LNCaP clone FGC (cell line): ENCODE results near the gene GRIN2C.

Source experiments
- DNase-seq: peaks from one replicate; pipeline ENCODE4 v3.0.0-alpha.2; 2011; ENCODE audit warnings: low read depth
- H3K4me3 ChIP-seq: 2 replicates; pipeline ENCODE4 v1.5.1; 2011; ENCODE audit warnings: mild to moderate bottlenecking, low read depth, low read length, control low read depth
- CTCF ChIP-seq: IDR thresholded peaks from 2 replicates; pipeline ENCODE4 v1.5.1; 2012; ENCODE audit warnings: mild to moderate bottlenecking; ENCODE audit not compliant: control insufficient read depth, insufficient read depth; ENCODE audit errors: extremely low read depth

The GRIN2C gene

GRCh38 chr17:74796866-74797265, 62.8 kb downstream of the GRIN2C start:
- no peak for DNase-seq
- H3K4me3 ChIP-seq = no peak overlapping the region
- TF ChIP-seq CTCF = no peak

GRCh38 chr17:74796211-74796610, 63.5 kb downstream of the GRIN2C start:
- H3K4me3 ChIP-seq = no peak overlapping the region
- no peak for DNase-seq
- no peak for TF ChIP-seq CTCF

- no peak overlapping the region for H3K4me3 ChIP-seq
- no peak for TF ChIP-seq CTCF
- no peak for DNase-seq
Measured at GRCh38 chr17:74795327-74796020, 64.2 kb downstream of the GRIN2C start.

GRCh38 chr17:74792586-74793105, 67.0 kb downstream of the GRIN2C start:
- DNase-seq = no peak
- TF ChIP-seq CTCF = no peak
- no peak overlapping the region for H3K4me3 ChIP-seq
